SK-N-SH (cell line): ENCODE data around the gene MFAP2. TPM values are rescaled to one million over a fixed set of nuclear protein-coding genes. Genes with fewer than 3 reads are reported as not detected.
"Not testable (repeated sequence)": the region's sequence is repeated elsewhere in the genome, so short reads cannot be mapped to it uniquely, and the experiment has no call there.

Experiments used
- CTCF ChIA-PET: fragments of 300-600, 350-600 bp; formaldehyde crosslinking; extraction: SDS; loops from one replicate; lab custom pipeline; 2021; lab: Yijun Ruan, JAX
- POLR2A ChIA-PET: fragments of 350-600 bp; sonication (Branson Sonifier 250); formaldehyde crosslinking; extraction: SDS; loops from one replicate; lab custom pipeline; 2020; ENCODE audit warnings: antibody characterized with exemption, inconsistent platforms; lab: Yijun Ruan, JAX
- DNase-seq: peaks from one replicate; pipeline ENCODE4 v3.0.0; 2012
- H2AFZ ChIP-seq: fragments of 200-600 bp; sonication (generic); 2 replicates; pipeline ENCODE4 v1.8.1; 2016; ENCODE audit warnings: antibody characterized with exemption, mild to moderate bottlenecking, low read depth
- H3F3A ChIP-seq: fragments of 200-600 bp; sonication (generic); replicated peaks from 2 replicates; pipeline ENCODE3; 2016; ENCODE audit warnings: antibody characterized with exemption, mild to moderate bottlenecking; ENCODE audit not compliant: insufficient read depth
- H3K27ac ChIP-seq, 2 experiments: fragments of 200-500 bp in 1 of 2; fragments of 200-600 bp in 1 of 2; sonication (Bioruptor generic) in 1 of 2; sonication (generic), shearing (Covaris generic) in 1 of 2; 2 replicates each; pipeline versions ENCODE4 v1.5.1 to v1.6.1; 2014 to 2016; ENCODE audit warnings: low read depth in 2 of 2, inconsistent platforms in 1 of 2, low read length in 1 of 2, mild to moderate bottlenecking in 1 of 2, mixed read lengths in 1 of 2
- H3K27me3 ChIP-seq: fragments of 200-600 bp; sonication (generic), shearing (Covaris generic); 2 replicates; pipeline ENCODE4 v1.6.1; 2016; ENCODE audit warnings: mixed run types; ENCODE audit not compliant: insufficient read depth
- H3K36me3 ChIP-seq, 2 experiments: fragments of 200-500 bp in 1 of 2; fragments of 200-600 bp in 1 of 2; sonication (Bioruptor generic) in 1 of 2; sonication (generic) in 1 of 2; replicated peaks in 1 of 2; 2 replicates each; pipeline versions ENCODE3 to v1.5.1; 2014 to 2016; ENCODE audit warnings: low read length in 1 of 2, mild to moderate bottlenecking in 1 of 2; ENCODE audit not compliant: insufficient read depth in 2 of 2, control insufficient read depth in 1 of 2
- H3K4me1 ChIP-seq, 2 experiments: fragments of 200-500 bp in 1 of 2; fragments of 200-600 bp in 1 of 2; sonication (Bioruptor generic) in 1 of 2; sonication (generic), shearing (Covaris generic) in 1 of 2; 2 replicates each; pipeline versions ENCODE4 v1.5.1 to v1.6.1; 2014 to 2016; ENCODE audit warnings: low read depth in 1 of 2, low read length in 1 of 2, mixed run types in 1 of 2; ENCODE audit not compliant: insufficient read depth in 2 of 2, control insufficient read depth in 1 of 2
- H3K4me2 ChIP-seq: fragments of 200-600 bp; sonication (generic), shearing (Covaris generic); 2 replicates; pipeline ENCODE4 v1.6.1; 2017; ENCODE audit warnings: mixed run types
- H3K4me3 ChIP-seq, 2 experiments: fragments of 200-500 bp in 1 of 2; fragments of 200-600 bp in 1 of 2; sonication (Bioruptor generic) in 1 of 2; sonication (generic), shearing (Covaris generic) in 1 of 2; 2 replicates each; pipeline versions ENCODE4 v1.5.1 to v1.8.1; 2014 to 2016; ENCODE audit warnings: low read depth in 2 of 2, inconsistent platforms in 1 of 2, low read length in 1 of 2, mild to moderate bottlenecking in 1 of 2, mixed read lengths in 1 of 2, moderate library complexity in 1 of 2
- H3K79me2 ChIP-seq: fragments of 200-600 bp; sonication (generic); 2 replicates; pipeline ENCODE4 v1.8.1; 2017; ENCODE audit warnings: mild to moderate bottlenecking; ENCODE audit not compliant: insufficient read depth
- H3K9ac ChIP-seq: fragments of 200-600 bp; sonication (generic); 2 replicates; pipeline ENCODE4 v1.6.1; 2017; ENCODE audit warnings: mixed run types
- H3K9me2 ChIP-seq: fragments of 200-600 bp; sonication (generic); 2 replicates; pipeline ENCODE4 v1.6.1; 2017; ENCODE audit warnings: mixed run types
- H3K9me3 ChIP-seq: fragments of 200-600 bp; sonication (generic); 2 replicates; pipeline ENCODE4 v1.6.1; 2017; ENCODE audit warnings: mixed run types, mild to moderate bottlenecking, moderate library complexity
- H4K20me1 ChIP-seq: fragments of 200-600 bp; sonication (generic); 2 replicates; pipeline ENCODE4 v1.6.1; 2017; ENCODE audit warnings: mild to moderate bottlenecking, mixed run types; ENCODE audit not compliant: insufficient read depth
- CHD2 ChIP-seq: fragments of 150-350 bp; IDR thresholded peaks from 2 replicates; pipeline ENCODE4 v1.6.1; 2018; ENCODE audit warnings: low read length; ENCODE audit not compliant: partially characterized antibody
- ELF1 ChIP-seq: IDR thresholded peaks from 2 replicates; pipeline ENCODE4 v1.4.0; 2012
- EZH2phosphoT487 ChIP-seq: fragments of 200-600 bp; sonication (generic); IDR thresholded peaks from 2 replicates; pipeline ENCODE4 v1.6.1; 2017; ENCODE audit warnings: low read depth, mixed run types, mild to moderate bottlenecking, antibody characterized with exemption, moderate library complexity, borderline replicate concordance
- FOSL2 ChIP-seq: IDR thresholded peaks from 2 replicates; pipeline ENCODE4 v1.4.0; 2012; ENCODE audit warnings: low read depth, mild to moderate bottlenecking, moderate library complexity, borderline replicate concordance
- GABPA ChIP-seq: IDR thresholded peaks from 2 replicates; pipeline ENCODE4 v1.4.0; 2012; ENCODE audit warnings: low read depth, mild to moderate bottlenecking
- GATA2 ChIP-seq: sonication (generic); formaldehyde crosslinking; IDR thresholded peaks from 2 replicates; pipeline ENCODE4 v1.5.0; 2020; ENCODE audit warnings: mild to moderate bottlenecking, missing genetic modification reagents
- JUND ChIP-seq: IDR thresholded peaks from 2 replicates; pipeline ENCODE4 v1.4.0; 2012
- MEF2A ChIP-seq: IDR thresholded peaks from 2 replicates; pipeline ENCODE4 v1.4.0; 2012; ENCODE audit warnings: low read depth, borderline replicate concordance
- RCOR1 ChIP-seq: fragments of 150-350 bp; IDR thresholded peaks from 2 replicates; pipeline ENCODE4 v1.6.1; 2017; ENCODE audit warnings: antibody characterized with exemption, low read length
- RXRA ChIP-seq: IDR thresholded peaks from 2 replicates; pipeline ENCODE4 v1.4.0; 2012; ENCODE audit warnings: low read depth, mild to moderate bottlenecking, borderline replicate concordance
- TCF12 ChIP-seq: IDR thresholded peaks from 2 replicates; pipeline ENCODE4 v1.4.0; 2012
- USF1 ChIP-seq: IDR thresholded peaks from 2 replicates; pipeline ENCODE4 v1.4.0; 2012; ENCODE audit warnings: low read depth, borderline replicate concordance
- WGBS: methylation state at CpG from one replicate; pipeline ENCODE4 v1.1.6; 2017; ENCODE audit warnings: low lambda C conversion rate; 5-methylcytosine and 5-hydroxymethylcytosine counted together
- polyA plus RNA-seq, 3 experiments: library from polyadenylated mRNA; depleted of rRNA; stranded (reverse); fragments of >200 nt; gene quantifications; 2 replicates each; pipeline ENCODE4 v1.2.3, GENCODE V29; 2012
- TF ChIP-seq, protein P1 (sequence below): fragments of 150-350 bp; IDR thresholded peaks from 2 replicates; pipeline ENCODE4 v1.6.1; 2017; ENCODE audit warnings: antibody characterized with exemption, low read length, low read depth, borderline replicate concordance
- TF ChIP-seq, protein P2 (sequence below): IDR thresholded peaks from 2 replicates; pipeline ENCODE4 v1.4.0; 2012; ENCODE audit warnings: low read depth

Gene MFAP2
- polyA plus RNA-seq, 1 of the 3 experiments (the other 2 are of a cell fraction): 189 TPM

DNA sequence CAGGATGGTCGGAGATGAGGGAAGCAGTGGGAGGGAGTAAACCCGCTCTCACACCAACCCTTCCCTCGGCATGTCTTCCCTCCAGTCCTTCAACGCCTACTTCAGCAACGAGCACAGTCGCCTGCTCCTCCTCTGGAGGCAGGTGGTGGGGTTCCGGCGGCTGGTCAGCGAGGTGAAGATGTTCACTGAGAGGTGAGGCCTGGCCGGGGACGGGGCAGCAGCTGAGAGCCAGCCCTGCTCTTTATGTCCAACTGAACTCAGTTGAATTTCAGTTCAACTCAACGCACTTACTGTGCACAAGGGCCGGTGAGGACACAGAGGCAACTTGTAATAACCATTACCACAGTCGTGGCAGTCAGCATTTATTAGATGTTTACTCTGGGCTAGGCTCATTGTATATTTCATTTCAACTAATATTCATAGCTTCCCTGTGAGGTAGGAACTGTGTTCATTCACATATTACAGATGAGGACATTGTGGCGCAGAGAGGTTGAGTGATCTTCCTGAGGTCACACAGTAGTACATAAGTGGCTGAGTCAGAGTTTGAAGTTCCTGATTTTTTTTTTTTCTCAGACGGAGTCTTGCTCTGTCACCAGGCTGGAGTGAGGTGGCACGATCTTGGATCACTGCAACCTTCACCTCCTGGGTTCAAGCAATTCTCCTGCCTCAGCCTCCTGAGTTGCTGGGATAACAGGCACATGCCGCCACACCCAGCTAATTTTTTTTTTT lies 49.0 kb downstream of the MFAP2 start:
- H3K36me3 ChIP-seq, H3K27me3 ChIP-seq, H3K9me3 ChIP-seq, H4K20me1 ChIP-seq, POLR2A ChIA-PET, DNase-seq, H3K27ac ChIP-seq, H3K9me2 ChIP-seq, H3K9ac ChIP-seq, H3K4me3 ChIP-seq, H3K79me2 ChIP-seq, H2AFZ ChIP-seq, H3K4me2 ChIP-seq, H3F3A ChIP-seq: not testable (repeated sequence)
- H3K4me1 ChIP-seq: peaks cover 0 to 14% of the 10 kb centered on the region in 2 experiments; a peak in 1 of 4 replicates
- WGBS: 92% methylated on average over 18 of the region's 18 CpGs
- CTCF ChIA-PET: interaction anchor here (0.7 to 1.6 kb wide), 4 partner anchors 9 to 20 kb away, joined by 3 read pairs; no protein-coding TSS in a partner anchor

DNA sequence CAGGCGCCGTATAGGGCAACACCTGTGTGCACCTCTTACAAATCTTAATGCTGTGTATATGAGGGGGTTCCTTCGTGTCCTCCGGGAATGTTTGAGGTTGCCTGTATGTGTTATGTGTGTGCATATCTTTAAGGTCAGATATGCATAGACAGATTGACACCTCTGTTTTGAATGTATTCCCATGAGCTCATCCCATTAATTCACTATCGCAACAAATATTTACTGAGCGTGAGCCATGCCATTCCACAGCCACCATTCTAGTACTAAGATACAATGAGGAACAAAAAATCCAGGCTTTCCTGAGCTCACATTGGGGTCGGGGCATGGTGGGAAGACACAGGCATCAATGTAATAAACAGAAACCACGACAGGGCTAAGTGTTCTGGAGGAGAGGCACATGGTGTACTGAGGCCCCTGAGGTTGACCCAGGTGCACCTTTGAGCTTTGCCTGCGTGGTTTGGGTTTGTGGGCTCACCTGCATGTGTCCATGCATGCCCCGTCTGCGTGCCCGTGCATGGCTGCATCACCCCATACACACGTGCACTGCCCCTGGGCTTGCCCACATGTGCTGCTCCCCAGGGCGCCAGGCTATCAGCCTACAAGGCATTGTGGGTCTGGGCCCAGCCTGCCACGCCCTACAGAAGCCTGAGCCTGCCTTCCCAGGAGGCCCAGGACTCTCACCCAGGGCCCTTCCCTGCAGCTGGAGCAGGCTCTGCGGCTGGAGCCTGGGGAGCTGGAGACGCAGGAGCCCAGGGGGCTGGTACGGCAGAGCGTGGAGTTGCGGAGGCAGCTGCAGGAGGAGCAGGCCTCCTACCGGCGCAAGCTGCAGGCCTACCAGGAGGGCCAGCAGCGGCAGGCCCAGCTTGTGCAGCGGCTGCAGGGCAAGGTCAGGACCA lies 51.0 kb downstream of the MFAP2 start:
- H3K9me3 ChIP-seq, H4K20me1 ChIP-seq, H3K27me3 ChIP-seq, H3K4me2 ChIP-seq, H3K27ac ChIP-seq, H3K9ac ChIP-seq, H3K4me3 ChIP-seq, POLR2A ChIA-PET, H3K79me2 ChIP-seq, H2AFZ ChIP-seq, H3K36me3 ChIP-seq, H3F3A ChIP-seq, H3K9me2 ChIP-seq: not testable (repeated sequence)
- WGBS: 93% methylated on average over 21 of the region's 24 CpGs
- CTCF ChIA-PET: interaction anchor here (1.4 kb wide), 1 partner anchor 117 kb away, joined by 3 read pairs; no protein-coding TSS in a partner anchor
- H3K4me1 ChIP-seq: peaks cover 0 to 18% of the 10 kb centered on the region in 2 experiments; a peak in 1 of 4 replicates
- peak; percentile 21 for DNase-seq

DNA sequence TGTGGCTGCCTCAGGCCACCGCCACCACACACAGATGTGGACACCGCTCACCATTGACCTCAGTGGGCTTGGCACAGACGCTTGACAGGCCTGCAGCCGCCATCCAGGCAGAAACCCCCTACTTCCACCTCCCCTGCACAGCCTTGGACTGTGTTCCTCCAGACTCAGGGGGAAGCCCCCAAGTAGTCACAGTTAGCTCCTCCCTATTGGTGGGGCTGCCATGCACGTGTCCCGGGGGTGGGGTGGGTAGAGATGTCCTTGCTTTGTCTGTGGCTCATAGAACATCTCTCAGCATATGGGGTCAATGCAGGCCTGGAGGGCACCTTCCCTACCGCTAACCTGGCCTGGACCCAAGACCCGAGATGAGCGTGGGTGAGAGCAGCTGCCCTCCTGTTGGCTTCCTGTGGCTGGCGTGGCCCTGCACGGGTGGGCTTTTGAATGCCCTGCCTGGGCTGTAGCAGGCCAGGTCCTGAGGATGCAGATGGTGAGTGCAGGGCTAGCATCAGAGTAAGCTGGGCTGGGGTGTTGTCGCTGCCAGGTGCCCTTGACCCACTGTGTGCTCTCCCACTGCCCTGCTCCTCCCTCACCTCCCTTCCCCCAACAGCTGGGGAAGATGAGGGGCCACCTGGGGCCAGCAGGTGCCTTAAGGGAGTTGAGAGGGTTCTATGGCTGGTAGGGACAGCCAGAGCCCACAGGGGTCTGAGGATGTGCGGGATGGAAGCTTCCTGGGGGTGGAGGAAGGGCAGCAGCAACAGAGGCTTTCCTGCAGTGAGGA lies 52.5 kb downstream of the MFAP2 start:
- ChIA-PET CTCF (interaction anchor here (1.4 kb wide), 1 partner anchor 118 kb away, joined by 3 read pairs; no protein-coding TSS in a partner anchor), POLR2A (no interaction called here)
- H3K4me3 ChIP-seq: no peak overlapping the region
- no peaks in the 10 kb centered on the region for H3K9me3 ChIP-seq
- no peaks in the 10 kb centered on the region for H3K9me2 ChIP-seq
- H4K20me1 ChIP-seq: no peaks in the 10 kb centered on the region
- DNase-seq: peak; percentile 52
- no peak overlapping the region for H2AFZ ChIP-seq
- no peak overlapping the region for H3K9ac ChIP-seq
- no peak overlapping the region for H3K27ac ChIP-seq
- 92% methylated on average over 13 of the region's 13 CpGs for WGBS
- H3K36me3 ChIP-seq: peaks cover 0 to 3% of the 10 kb centered on the region in 2 experiments
- no peaks in the 10 kb centered on the region for H3K79me2 ChIP-seq
- H3K4me2 ChIP-seq: no peak overlapping the region
- no peaks in the 10 kb centered on the region for H3F3A ChIP-seq
- peaks cover 0 to 20% of the 10 kb centered on the region in 2 experiments; a peak in 1 of 4 replicates for H3K4me1 ChIP-seq
- H3K27me3 ChIP-seq: no peaks in the 10 kb centered on the region
- TF ChIP-seq, protein P1, sequence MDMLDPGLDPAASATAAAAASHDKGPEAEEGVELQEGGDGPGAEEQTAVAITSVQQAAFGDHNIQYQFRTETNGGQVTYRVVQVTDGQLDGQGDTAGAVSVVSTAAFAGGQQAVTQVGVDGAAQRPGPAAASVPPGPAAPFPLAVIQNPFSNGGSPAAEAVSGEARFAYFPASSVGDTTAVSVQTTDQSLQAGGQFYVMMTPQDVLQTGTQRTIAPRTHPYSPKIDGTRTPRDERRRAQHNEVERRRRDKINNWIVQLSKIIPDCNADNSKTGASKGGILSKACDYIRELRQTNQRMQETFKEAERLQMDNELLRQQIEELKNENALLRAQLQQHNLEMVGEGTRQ: no peak
- TF ChIP-seq, protein P2, sequence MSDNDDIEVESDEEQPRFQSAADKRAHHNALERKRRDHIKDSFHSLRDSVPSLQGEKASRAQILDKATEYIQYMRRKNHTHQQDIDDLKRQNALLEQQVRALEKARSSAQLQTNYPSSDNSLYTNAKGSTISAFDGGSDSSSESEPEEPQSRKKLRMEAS: no peak
- TF ChIP-seq ELF1 (no peak), GATA2 (CRISPR knock-in tag) (no peak), USF1 (no peak), EZH2phosphoT487 (no peak), FOSL2 (no peak), MEF2A (no peak), RCOR1 (no peak), CHD2 (no peak), TCF12 (no peak), RXRA (no peak), GABPA (no peak), JUND (no peak)
